Stimulated activated CD4-positive, alpha-beta T cell treated with anti-CD3 and anti-CD28 coated beads, Interleukin-12 subunit alpha, Interleukin-12 subunit beta, amount 100 ng/mL, for 4 hours (primary cell): ENCODE measurements around the gene AP2A2.

ENCODE experiments used
- DNase-seq: peaks from one replicate; pipeline ENCODE4 v3.0.0-alpha.2; 2020

AP2A2 gene

DNA sequence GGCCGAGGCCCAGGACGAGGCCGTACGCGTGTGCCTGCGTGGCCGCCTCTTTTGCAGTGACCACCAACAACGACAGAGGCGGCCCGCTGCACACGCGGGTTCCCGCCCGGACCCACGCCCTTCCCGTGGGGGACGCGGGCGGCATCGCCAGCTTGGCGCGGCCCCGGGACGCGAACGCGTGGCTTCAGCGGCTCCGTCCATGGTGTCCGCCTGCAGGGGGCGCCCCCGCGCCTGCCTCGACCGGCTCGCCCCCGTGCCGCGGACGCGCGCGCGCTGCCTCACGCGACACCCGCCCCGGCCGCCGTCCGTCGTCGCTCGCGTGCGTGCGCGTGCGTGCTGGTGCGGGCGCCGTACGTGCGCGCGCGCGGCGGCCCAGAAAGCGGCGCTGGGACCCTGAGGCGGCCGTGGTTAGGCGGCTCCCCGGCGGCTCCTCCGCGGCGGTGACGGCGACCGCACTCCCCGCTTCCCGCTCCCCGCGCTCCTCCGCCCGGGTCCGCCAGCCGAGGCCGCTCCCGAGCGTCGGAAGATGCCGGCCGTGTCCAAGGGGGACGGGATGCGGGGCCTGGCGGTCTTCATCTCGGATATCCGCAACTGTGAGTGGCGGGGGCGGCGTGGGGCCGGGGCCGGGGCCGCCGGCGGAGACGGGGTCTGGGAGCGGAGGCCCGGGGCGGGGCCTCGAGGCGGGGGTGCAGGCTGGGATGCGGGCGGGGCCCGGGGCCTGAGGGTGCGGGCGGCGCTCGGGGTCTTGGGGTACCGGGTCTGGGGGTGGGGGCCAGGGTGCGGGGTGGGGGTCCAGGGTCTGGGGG lies at the start of gene AP2A2:
Gene AP2A2 (plus strand): TSS at position 375 of the 806 bp plus-strand sequence. CDS start 152 bp downstream, at position 527.
- peak; percentile 95 for DNase-seq

DNA sequence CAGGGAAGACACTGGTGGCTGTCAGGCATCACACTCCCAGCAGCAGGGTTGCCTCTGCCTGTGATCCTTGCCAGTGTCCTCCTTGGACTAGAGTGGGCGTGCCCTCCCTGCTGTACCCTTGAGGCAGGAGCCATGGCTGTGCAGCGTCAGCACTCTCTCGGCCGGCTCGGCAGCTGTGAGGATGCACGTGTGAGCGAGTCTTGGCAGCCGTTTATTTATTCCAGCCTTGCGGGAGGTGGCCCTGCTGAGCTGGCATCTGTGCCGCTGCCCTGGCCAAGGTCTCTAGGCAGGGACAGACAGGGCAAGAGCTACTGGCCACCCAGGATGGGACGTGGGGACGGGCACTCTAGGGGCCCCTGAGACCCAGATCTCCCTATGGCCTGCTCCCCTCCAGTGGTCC lies 49.1 kb upstream of the AP2A2 start:
- DNase-seq = no peak

DNA sequence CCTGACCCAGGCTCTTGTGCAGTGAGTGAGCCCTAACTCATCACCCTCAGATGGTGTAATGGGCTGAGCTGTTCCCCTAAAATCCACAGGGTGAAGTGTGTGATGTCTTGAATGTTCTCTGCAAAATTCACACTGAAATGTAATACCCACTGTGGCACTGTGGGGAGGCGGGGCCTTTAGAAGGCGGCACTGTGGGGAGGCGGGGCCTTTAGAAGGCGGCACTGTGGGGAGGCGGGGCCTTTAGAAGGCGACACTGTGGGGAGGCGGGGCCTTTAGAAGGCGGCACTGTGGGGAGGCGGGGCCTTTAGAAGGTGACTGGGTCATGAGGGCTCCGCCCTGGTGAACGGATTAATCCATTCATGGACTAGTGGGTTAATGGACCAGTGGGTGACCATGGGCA lies 48.1 kb upstream of the AP2A2 start:
- no peak for DNase-seq

DNA sequence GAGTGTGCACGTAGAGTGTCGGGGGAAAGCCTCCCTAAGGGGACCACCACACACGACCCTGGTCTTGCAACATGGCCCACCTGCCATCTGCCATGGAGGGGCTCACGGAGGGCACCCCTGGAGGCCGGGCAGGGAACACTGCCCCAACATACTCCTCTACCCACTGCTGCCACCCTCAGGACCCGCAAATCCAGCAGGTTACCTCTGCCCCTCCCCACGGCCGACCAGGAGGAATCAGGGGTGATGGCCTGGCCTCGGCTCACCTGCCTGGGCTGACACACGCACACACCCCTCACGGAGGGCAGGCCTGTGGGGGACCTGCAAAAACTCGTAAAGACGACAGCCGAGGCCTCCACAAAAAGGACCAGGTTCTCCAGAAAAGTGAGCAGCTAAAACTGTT lies 45.2 kb upstream of the AP2A2 start:
- no peak for DNase-seq

DNA sequence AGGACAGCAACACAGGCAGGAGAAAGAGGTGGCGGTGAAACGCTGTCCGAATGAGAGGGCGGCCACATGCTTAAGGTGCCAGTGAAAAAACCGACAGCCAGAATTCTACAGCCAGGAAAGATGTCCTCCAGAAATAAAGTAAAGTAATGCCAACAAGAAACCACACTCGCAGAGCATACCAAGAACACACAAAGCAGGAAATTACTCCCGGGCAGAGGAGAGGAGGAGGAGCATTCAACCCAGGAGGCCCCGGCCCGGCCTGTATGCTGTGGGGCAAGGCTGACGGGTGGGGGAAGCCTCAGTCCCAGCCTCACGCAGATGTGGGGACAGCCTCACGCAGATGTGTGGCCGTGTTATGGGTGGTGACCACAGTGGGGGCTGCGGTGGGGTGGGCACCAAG lies 43.1 kb upstream of the AP2A2 start:
- no peak for DNase-seq

DNA sequence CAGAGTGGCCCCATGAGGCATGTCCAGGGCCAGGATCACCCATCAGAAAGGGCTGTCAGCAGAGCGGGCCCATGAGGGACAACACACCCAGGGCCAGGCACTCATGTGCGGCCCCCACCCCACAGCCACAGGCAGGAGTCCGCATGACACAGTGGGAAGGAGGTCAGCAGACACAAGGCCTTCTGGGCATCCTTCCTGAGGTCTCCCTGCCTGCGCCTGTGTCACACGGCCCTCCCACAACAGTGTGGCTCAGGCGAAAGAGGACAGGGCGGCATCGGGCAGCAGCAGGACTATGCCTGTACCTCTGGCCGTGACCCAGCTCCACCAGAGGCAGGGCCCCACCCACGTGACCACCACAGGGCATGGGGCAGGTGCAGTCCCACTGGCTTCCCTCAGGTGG lies 42.1 kb upstream of the AP2A2 start:
- DNase-seq = no peak

DNA sequence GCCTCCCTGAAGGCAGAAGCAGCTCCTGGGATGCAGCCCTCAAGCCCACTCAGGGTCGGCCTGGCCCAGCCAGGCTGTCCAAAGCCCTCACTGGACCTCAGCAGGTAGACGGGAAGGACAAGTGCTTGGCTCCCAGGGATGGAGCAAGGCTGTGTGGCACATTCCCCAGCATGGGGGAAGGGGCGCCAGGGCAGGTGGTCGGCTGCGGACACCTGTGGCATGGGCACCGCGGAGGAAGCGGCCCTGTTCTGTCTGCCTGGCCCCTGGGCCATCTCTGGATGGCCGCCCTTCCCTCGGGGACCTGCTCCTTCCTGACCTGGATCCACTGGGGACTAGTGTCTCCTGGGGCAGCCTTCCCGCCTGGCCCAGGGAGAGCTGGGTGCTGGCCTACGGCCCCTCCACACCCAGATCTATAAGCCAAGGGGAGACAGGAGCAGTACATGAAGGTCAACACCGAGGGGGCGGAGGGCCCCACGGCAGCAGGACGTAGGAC lies 41.0 kb upstream of the AP2A2 start:
- DNase-seq = no peak

DNA sequence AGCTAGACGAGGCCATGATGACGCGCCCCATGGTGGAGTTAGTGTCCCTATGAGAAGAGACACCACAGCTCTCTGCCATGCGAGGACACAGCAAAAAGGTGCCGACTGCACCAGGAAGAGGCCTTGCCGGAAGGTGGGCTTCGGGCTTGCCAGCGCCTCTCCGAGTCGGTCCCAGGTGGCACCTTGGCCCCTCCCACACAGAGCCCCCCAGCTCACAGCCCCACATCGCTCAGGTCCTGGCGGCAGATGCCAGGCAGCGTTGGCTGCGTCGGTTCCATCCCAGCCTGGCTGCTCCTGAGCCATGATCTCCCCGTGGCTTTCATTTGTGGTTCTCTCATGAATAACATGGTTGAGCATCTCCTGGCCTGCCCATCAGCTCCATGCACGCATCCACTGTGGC lies 39.1 kb upstream of the AP2A2 start:
- DNase-seq = no peak

DNA sequence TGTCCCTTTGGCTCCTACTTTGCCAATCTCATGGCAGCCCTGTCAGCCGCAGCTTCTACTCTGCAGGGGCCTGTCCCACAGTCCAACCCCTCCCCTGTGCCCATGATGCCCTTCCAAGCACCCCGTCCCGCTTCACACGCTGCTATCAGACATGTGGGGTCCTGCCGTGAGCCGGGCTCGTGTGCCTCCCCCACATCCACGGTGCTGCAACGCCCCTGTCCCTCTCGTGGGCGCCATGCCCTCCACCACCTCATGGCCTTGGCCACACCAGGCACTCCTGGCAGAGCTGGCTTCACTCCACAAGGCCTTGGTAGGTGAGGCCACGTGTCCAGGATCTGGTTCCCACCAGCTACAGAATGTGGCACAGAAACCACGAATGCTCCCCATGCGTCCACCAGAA lies 38.1 kb upstream of the AP2A2 start:
- DNase-seq = no peak

DNA sequence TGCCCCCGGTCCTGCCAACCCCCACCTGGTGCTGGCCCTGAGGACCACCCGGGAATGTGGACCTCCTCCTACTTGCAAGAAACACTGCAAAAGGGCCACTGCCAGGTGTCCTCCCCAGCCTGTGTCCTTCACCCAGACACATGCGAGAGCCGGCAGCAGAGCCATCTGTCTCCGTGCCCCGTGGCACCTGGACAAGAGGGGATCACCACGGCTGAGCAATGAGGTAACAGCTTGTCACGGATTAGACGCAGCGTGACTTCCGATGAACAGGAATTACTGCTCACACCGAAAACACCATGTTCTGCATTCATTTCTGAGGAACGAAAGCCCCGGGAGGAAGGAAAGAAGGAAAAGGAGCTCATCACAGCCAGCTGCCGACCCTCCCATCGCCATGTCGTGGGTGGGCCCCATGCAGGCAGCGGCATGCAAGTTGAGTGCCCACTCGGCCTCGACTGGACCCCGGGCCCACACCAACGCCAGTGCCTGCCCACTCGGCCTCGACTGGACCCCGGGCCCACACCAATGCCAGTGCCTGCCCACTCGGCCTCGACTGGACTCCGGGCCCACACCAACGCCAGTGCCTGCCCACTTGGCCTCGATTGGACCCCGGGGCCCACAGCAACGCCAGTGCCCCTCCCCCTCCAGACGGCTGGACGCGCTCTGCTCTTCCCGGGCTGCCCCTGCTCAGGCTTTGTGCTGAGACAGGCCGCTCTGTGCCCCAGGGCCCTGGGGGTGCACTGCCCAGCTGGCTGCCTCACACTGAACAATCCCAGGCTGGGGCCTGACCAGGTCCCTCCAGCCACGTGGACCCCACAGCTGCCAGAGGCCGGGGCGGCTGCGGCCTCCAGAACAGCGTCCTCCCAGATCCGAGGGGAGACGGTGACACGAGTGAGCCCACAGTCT lies 37.1 kb upstream of the AP2A2 start:
- no peak for DNase-seq

DNA sequence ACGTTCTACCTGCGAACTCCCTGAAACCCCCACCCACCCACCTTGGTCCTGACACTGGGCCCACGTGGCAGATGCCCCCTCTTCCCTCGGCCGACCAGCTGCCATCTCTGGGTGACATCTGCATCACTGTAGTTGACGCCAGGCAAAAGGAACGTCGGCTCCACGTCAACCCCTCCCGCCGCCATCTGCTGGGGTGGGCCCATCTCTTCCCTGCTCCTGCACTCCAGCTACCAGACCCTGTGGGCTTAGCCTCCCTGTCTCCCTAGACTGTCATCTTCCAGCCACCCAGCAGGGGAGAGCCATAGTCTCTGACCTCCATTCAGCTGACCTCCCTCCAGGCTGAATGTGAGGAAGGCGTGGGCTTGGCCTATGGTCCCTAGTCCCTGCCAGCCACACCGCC lies 36.4 kb upstream of the AP2A2 start:
- DNase-seq = no peak

DNA sequence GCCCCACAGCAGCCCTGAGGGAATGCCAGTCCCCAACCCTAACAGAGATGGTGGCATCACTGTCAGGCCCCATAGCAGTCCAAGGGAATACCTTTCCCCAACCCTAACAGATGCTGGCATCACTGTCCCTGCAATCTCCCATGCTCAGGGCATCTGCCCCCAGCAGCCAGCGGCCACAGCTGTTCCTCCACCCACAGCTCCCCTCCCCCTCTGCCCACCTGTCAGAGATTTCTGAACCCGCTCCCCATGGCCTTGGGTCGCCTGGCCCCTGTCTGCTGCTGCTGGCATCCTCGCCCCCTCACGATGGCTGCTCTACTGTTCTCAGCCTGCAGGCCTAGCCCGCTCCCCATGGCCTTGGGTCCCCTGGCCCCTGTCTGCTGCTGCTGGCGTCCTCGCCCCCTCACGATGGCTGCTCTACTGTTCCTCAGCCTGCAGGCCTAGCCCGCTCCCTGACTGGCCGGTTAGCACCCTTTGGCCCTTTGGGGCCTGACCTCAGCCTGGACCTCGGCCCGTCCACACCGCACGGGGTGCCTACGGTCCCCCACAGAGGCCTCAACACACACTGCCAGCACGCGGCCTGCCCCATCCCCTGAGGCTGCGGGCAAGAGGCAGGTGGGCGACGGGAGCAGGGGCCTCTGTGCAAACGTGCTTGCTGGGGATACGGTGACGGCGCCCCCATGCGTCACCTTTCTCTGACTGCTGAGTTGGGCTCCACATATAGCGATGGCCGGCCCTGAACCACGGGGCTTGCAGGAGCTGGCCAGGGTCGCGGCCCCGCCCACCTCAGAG lies 35.8 kb upstream of the AP2A2 start:
- no peak for DNase-seq

DNA sequence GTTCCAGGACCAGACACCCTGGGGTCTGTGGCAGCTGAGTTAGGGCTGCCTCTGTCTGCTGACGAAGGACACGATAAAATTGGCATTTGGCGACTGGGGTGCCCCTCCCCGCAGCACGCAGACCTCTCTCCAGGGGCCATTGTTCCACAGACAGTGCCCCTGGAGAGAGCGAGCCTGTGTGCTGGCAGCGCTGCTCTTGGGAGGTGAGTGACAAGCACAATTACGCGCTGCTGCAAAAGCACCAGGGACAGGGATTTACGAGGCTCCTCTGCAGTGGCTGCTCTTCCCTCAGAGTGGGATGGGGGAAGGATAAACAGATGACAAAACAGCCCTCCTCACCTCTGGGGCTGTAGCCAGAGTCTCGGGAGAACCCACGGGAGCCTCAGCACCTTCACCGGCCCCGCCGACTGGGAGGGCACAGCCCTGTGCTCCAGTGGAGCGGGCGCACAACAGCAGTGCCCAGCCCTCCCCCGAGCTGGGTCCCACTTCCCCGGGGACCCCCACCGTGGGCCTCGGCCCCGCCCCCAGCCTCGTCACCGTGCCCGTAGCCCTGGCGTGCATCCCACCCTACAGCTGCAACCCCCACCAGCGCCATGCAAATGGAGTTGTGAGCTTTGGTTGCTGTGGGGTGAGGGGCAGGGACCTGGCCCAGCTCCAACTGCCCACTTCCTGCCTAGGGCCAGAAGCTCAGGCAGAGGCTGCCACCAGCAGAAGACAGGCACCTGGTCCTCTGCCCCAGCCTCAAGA lies 34.7 kb upstream of the AP2A2 start:
- DNase-seq = no peak

DNA sequence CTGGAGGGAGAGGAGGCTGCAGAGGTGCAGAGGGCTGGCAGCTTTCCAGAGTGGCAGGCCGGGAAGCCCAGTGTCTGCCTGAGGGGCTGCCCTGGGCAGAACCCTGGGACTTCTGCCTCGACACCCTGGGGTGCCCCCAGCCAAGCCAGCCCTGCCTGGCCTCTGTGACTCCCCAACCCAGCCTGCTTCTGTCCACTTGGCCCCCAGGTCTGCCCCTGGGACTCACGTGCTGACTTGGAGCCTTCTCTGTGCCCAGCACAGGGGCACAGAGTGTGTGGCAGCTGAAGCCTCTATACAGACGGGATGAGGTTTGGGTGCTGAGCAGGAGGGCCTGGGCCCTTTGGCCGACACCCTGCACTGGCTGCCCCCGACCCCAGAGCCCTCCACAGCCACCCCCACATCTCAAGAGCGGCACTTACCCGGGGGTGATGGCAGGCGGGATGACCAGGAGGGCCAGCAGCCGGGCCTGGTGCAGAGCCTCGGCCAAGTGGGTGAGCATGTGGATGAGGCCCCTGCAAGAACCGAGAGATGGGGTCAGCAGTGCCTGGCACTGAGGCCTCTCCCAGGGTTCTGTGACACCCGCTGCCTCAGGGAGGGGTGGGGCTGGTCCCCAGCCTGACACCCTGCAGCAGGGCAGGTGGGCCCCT lies 32.5 kb upstream of the AP2A2 start:
- no peak for DNase-seq

DNA sequence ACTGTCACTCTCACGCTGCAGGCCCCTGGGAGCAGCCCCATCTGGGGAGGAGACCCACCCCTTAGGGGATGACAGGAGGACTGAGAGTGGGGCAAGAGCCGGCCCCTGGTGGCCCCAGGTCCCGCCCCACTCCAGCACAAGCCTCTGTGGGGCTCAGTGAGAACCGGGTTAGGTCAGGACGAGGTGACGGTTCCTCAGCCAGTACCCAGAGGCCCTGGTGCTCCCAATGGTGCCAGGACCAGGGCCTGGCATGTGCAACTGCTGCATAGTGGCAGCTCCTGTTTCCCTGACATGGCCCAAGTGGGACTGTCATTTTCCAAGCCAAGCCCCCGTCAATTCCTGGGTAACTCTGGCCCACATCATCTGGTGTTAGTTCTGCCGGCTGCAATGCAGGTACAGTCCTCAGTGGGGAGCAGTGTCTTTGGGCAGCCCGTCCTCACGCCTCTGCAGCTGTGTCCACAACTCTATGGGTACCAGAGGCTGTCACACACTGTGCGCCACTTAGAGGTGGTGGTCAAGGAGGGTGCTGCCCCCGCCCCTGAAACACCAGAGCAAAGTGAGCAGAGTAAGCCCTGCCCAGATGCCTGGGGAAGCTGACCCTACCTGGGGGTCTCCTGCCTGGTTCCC lies 31.0 kb upstream of the AP2A2 start:
- DNase-seq = no peak

DNA sequence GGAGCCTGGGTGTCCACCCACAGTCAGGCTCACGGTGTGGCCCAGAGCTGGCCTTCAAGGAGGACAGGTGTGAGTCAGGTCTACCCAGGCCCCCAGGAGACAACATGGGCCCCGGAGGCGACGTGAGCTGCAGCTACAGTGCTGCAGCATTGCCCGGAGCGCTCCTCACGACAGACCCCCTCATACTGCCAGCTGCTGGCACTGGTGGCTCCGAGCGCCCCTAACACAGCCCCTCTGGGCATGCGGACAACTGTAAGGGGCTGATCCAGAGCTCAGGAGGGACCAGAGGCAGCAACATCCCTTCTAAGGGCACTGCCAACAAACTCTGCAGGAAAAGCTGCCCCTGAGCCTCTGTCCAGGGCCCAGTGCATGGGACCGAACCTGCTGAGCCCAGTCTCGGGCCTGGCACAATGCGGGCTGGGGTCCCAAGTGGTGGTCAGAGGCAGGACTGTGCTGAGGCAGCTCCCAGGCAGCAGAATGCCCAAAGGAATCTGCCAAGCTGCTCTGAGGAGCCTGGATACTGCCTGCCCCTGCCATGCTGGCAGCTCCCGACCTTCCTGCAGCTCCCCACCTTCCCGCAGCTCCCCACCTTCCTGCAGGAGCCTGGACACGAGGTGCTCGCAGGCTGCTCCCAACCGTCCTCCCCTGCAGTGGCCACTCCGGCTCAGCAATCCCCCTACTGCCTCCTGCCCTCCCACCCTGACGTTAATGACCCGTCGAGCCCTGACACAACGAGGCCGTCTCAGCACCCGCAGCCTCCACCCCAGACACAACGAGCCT lies 30.1 kb upstream of the AP2A2 start:
- no peak for DNase-seq

DNA sequence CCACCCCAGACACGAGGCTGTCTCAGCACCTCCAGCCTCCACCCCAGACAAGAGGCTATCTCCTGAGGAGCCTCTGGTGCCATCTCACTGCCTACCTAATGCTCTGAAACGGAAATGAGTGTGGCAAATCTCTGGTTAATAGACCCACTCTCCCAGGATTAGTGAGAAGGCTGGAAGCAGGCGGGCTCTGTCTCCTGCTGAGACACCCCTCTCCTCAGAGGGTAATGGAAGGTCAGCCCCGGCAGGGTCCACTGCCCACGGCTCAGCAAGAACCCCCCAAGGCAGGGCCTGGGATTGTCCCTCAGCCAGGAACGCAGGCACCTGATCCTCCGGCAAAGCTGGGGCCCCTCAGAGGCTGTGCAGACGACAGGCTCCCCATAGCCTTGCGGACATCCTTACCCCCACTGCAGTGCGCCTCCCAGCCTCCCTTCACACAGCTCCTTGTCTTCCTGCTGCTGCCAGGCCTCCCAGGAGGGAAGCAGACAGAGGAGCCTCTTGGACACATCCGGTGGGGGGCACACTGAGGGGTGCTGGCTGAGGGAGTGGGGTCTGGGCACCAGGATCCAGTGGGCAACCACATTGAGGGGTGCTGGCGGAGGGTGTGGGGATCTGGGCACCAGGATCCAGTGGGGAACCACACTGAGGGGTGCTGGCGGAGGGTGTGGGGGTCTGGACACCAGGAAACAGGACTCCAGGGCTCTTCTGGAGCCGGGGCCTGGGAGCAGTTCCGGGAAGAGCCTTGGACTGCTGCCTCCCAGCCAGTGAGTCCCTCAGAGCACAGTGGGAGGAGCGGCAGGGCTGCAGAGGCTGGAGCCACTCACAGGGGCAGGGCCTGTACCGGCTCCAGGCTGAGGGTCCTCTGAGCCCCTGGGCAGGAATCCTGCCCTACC lies 28.2 kb upstream of the AP2A2 start:
- no peak for DNase-seq

DNA sequence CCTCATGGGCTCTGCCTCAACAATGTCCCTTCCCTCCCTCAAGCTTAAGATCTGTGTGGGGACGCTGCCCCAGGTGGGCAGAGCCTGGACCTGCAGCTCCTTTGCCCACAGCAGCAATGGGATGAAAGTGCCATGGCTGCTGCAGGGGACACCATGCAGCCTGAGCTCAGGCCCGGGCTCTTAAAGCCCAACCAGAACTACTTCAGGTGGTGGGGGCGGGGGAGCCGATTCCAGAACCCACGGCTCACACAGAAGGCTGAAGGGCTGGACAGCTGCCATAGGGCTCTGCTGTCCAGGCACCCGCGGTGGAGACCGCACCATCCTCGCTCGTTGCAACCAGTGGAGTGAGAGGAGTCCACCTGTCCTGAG lies 27.5 kb upstream of the AP2A2 start:
- DNase-seq = no peak

DNA sequence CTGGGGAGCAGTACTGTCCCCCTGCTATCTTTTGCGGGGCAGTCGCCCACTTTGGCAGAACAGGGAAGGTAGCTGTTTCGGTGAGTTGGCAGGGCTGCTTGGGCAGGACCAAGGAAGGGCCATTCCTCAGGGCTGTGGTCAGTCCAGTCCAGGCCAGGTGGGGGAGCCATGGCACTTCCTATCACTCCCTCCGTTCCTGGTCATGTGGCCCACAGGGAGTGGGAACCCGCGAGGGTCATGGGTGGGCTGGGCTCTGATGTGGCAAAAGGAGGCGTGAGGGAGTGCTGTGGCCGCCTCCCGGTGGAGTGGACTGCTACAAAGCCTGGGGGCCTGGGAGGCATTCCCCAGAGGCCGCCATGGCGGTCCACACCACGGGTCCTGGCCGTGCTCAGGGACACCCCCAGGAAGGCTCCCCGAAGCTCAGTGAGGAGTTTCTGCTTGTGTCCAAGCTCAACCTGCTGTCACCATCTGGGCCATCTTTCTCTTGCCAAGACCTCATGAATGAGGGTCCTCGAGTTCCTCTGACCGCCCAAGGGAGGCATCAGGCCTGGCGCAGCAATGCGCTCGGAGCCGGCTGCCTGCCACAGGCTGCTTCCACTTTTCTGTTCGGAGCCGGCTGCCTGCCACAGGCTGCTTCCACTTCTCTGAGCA lies 27.0 kb upstream of the AP2A2 start:
- DNase-seq = no peak
